ENCODE measurements around the gene SGIP1. TPM values are rescaled to one million over a fixed set of nuclear protein-coding genes. Genes with fewer than 3 reads are reported as not detected.
A peak's percentile ranks its signal among the peaks of the same experiment; 100 is the strongest.

SGIP1 gene
- total RNA-seq, 1 donor from 2014 or later, result 31.8 TPM

DNA sequence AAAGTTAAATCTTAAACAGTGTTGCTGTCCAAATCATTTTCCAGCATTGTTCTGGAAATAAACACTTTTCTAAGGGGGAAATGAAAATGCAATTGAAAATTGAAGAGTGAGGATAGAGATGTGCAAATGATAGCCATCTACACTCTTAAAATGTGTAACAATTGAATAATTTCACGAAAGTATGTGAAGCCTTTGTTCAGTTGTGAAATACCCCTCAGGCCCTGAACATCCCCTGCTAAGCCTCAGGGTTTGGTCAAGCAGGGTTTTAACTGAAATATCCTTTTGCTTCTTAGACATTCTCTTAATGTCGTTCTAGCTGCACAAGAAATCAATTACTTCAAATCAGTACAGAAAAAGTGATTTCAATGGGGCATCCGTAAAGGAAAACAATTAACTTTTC is 152.5 kb downstream of the SGIP1 start:
- TF ChIP-seq, protein P1, sequence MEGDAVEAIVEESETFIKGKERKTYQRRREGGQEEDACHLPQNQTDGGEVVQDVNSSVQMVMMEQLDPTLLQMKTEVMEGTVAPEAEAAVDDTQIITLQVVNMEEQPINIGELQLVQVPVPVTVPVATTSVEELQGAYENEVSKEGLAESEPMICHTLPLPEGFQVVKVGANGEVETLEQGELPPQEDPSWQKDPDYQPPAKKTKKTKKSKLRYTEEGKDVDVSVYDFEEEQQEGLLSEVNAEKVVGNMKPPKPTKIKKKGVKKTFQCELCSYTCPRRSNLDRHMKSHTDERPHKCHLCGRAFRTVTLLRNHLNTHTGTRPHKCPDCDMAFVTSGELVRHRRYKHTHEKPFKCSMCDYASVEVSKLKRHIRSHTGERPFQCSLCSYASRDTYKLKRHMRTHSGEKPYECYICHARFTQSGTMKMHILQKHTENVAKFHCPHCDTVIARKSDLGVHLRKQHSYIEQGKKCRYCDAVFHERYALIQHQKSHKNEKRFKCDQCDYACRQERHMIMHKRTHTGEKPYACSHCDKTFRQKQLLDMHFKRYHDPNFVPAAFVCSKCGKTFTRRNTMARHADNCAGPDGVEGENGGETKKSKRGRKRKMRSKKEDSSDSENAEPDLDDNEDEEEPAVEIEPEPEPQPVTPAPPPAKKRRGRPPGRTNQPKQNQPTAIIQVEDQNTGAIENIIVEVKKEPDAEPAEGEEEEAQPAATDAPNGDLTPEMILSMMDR (IDR thresholded peaks at IDR 0.05), result no peak
- Mint-ChIP-seq H3K27me3 (ENCODE audit: low read depth) (no peaks in the 10 kb centered on the region), H3K36me3 (ENCODE audit: low read depth) (peaks cover 14% of the 10 kb centered on the region), H3K9me3 (ENCODE audit: low read depth) (peaks cover 2% of the 10 kb centered on the region), H3K4me3 (ENCODE audit: unreplicated experiment) (no peak overlapping the region), H3K27ac (ENCODE audit: unreplicated experiment) (no peak overlapping the region), H3K4me1 (ENCODE audit: low read depth) (peaks cover 68% of the 10 kb centered on the region)
- no peak for DNase-seq (ENCODE audit: low spot score)

GRCh38 chr1:66687358-66687757 is 153.4 kb downstream of the SGIP1 start:
- Mint-ChIP-seq H3K36me3 (ENCODE audit: low read depth) (peaks cover 12% of the 10 kb centered on the region), H3K4me1 (ENCODE audit: low read depth) (peaks cover 69% of the 10 kb centered on the region), H3K9me3 (ENCODE audit: low read depth) (peaks cover 2% of the 10 kb centered on the region), H3K4me3 (ENCODE audit: unreplicated experiment) (no peak overlapping the region), H3K27ac (ENCODE audit: unreplicated experiment) (peak overlapping the region; percentile 39), H3K27me3 (ENCODE audit: low read depth) (no peaks in the 10 kb centered on the region)
- no peak for DNase-seq (ENCODE audit: low spot score)
- TF ChIP-seq, protein P1 (IDR thresholded peaks at IDR 0.05), result no peak

- DNase-seq (ENCODE audit: low spot score), result no peak
- TF ChIP-seq, protein P1 (IDR thresholded peaks at IDR 0.05), result no peak
- H3K36me3 Mint-ChIP-seq (ENCODE audit: low read depth), result peaks cover 23% of the 10 kb centered on the region
- H3K4me1 Mint-ChIP-seq (ENCODE audit: low read depth), result peaks cover 51% of the 10 kb centered on the region
- H3K27me3 Mint-ChIP-seq (ENCODE audit: low read depth), result no peaks in the 10 kb centered on the region
- H3K9me3 Mint-ChIP-seq (ENCODE audit: low read depth), result peaks cover 2% of the 10 kb centered on the region
- peak overlapping the region; percentile 49 for H3K27ac Mint-ChIP-seq (ENCODE audit: unreplicated experiment)
- H3K4me3 Mint-ChIP-seq (ENCODE audit: unreplicated experiment), result no peak overlapping the region
Observed at GRCh38 chr1:66690666-66691381, 156.9 kb downstream of the SGIP1 start.

DNA sequence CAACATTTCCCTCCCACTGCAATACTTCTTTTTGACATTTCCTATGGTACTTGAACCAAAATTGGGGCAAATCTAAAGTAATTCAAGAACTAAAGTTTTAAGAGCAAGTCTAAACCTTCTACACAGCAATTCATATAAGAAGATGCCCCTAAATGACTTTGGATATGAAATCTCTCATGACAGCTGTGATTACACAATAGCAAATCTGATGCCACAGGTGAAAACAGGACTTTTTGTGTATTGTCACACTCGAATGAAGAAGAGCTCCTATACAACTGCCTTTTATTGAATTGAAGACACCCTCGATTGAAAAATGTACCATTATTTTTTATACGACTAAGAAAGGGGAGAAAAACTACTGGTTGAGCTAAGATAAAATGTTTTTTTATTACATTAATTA is 158.7 kb downstream of the SGIP1 start:
- peaks cover 32% of the 10 kb centered on the region for H3K4me1 Mint-ChIP-seq (ENCODE audit: low read depth)
- no peak for DNase-seq (ENCODE audit: low spot score)
- H3K36me3 Mint-ChIP-seq (ENCODE audit: low read depth), result peaks cover 21% of the 10 kb centered on the region
- TF ChIP-seq, protein P1 (IDR thresholded peaks at IDR 0.05), result no peak
- H3K4me3 Mint-ChIP-seq (ENCODE audit: unreplicated experiment), result no peak overlapping the region
- H3K9me3 Mint-ChIP-seq (ENCODE audit: low read depth), result no peaks in the 10 kb centered on the region
- H3K27ac Mint-ChIP-seq (ENCODE audit: unreplicated experiment), result no peak overlapping the region
- H3K27me3 Mint-ChIP-seq (ENCODE audit: low read depth), result no peaks in the 10 kb centered on the region

- Mint-ChIP-seq H3K27me3 (ENCODE audit: low read depth) (no peaks in the 10 kb centered on the region), H3K36me3 (ENCODE audit: low read depth) (peaks cover 22% of the 10 kb centered on the region), H3K9me3 (ENCODE audit: low read depth) (no peaks in the 10 kb centered on the region), H3K27ac (ENCODE audit: unreplicated experiment) (no peak overlapping the region), H3K4me3 (ENCODE audit: unreplicated experiment) (no peak overlapping the region), H3K4me1 (ENCODE audit: low read depth) (peaks cover 26% of the 10 kb centered on the region)
- no peak for DNase-seq (ENCODE audit: low spot score)
- TF ChIP-seq, protein P1 (IDR thresholded peaks at IDR 0.05), result no peak
Observed at GRCh38 chr1:66693856-66694255, 159.9 kb downstream of the SGIP1 start.
